GM19193 (cell line): ENCODE results near the gene CDY1B.
"Not testable (repeated sequence)": the region's sequence is repeated elsewhere in the genome, so short reads cannot be mapped to it uniquely, and the experiment has no call there.

Source experiments
- POLR2A ChIP-seq: IDR thresholded peaks from 4 replicates; pipeline ENCODE4 v1.6.1; 2011; ENCODE audit not compliant: insufficient read depth, insufficient read length; ENCODE audit errors: extremely low read depth

The CDY1B gene, protein sequence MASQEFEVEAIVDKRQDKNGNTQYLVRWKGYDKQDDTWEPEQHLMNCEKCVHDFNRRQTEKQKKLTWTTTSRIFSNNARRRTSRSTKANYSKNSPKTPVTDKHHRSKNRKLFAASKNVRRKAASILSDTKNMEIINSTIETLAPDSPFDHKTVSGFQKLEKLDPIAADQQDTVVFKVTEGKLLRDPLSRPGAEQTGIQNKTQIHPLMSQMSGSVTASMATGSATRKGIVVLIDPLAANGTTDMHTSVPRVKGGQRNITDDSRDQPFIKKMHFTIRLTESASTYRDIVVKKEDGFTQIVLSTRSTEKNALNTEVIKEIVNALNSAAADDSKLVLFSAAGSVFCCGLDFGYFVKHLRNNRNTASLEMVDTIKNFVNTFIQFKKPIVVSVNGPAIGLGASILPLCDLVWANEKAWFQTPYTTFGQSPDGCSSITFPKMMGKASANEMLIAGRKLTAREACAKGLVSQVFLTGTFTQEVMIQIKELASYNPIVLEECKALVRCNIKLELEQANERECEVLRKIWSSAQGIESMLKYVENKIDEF

DNA sequence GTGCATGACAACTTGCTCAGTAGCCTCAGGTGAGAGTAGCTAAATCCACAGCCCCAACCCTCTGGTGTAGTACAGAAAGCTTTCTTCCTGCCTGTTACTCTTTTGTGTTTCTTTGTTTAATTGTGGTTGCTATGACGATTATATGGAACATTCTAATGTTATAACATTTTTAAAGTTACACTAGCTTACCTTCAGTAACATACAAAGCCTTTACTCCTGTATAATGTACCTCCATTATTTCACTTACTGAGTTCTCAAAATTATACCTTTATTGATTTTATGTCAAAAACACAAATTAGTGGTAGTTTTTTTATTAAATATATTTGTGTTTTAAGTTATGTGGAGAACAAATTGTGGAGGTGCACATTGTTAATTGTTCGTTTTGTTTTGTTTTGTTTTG, at the start of gene CDY1B:
TSS of gene CDY1B (minus strand) at position 101 of the 400 bp plus-strand sequence. CDS start 331 bp downstream, outside the sequence.
- TF ChIP-seq POLR2A: not testable (repeated sequence)
